ENCODE results near the gene KRTAP10-1.

Gene KRTAP10-1

DNA sequence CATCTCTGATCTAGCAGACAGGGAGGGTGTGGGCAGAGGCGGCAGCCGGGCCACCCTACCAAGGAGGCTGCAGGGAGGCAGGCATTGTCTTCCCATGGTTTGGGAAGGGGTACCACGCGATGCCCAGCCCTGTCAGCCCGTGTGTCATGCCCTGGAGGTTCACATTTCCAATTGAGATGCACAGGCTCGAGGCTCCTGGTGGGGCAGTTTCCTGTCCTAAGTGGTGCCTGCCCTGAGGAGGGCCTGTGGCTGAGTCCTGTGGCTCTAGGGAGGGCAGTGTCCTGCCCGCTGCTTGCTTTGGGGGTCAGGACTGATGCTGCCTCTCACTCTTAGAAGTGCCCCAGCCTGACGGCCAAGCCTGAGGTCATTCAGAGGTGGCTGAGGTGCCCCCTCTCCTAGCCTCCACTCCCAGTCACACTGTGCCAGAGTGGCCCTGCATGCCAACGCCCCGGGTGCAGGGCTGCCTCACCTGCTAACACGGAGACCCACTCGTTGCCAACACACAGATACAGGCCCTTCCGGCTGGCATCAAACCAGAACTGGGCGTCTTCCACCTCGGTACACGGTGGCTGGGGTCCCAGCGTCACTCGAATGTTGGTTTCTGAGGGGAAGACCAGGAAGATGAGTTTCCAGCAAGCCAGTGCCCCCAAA, 11.9 kb downstream of the KRTAP10-1 start:
- DNase-seq (ENCODE audit: low spot score), result no peak

DNA sequence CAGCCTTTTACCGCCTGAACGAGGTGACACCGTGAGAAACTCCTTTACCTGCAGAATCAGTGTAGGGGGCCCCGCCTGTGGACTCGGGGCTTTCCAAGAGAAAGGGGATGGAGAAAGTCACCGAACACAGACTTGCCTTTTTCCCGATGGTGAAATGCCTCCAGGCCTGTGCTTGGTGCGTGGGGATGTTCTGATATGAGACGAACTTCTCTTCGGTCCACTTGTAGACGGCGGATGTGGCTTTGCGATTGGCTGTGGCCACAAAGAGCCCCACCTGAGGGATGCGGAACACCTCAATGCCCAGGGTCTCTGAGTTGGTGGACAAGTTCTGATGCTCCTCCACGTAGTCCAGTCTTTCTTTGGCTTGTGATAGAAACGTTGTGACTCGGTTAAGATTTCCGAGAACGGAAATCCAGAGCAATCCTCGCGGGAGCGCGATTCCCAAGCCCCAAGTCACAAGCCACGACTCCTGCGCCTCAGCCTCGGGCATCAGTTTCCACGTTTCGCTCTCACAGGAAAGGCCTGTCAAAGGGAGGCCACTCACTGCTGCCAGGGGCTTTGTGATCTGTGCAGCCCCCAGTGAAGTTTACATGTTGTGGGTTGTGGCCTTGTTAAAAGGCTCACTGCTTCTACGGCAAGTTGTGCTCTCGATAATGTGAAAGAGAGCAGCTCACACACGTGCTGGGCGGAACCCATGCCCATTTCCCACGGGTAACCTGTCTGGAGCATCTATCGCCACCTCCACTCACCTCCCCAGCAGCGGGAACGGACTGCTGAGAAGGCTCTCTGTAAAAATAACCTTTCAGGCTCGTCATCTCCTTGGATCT, 12.6 kb downstream of the KRTAP10-1 start:
- DNase-seq (ENCODE audit: low spot score), result no peak

DNA sequence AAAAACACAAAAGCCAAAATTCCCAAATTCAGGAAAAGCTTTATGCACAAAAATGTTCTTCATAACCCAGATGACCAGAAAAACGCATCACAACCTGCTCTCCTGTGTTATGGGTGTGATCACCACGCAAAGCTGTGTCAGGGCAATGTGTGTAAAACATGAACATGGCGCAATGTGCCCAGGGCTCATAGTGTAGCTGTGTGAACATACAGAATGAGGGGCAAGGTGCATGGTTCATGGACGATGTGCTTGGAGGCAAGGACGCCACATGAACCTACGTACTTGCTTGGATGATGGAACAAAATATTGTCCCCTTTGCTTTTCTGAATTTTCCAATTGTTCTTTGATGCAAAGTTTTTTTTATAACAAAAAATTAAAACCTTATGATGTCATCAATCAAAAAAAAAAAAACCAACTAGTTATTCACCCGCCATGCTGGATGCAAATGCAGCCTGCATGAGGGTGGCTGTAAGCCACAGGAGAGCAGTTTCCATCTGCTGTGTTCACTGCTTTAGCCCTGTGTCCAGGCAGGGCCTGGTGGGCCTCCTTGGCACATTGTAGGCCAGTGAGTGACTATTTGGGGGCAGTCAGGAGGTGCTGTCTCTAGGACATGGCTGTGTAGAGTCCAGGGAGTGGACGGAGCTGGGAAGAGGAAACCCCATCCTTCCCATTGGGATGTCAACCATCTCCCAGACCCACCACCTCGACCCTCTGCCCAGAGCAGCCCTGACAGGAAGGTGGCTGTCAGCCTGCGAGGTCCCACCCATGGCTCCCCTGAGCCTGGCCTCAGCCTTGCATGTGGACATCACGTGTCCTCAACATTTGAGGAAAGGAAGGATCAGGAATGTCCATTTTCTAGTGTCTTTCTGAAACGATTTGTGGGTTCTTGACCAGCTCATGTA, 13.6 kb downstream of the KRTAP10-1 start:
- no peak for DNase-seq (ENCODE audit: low spot score)

DNA sequence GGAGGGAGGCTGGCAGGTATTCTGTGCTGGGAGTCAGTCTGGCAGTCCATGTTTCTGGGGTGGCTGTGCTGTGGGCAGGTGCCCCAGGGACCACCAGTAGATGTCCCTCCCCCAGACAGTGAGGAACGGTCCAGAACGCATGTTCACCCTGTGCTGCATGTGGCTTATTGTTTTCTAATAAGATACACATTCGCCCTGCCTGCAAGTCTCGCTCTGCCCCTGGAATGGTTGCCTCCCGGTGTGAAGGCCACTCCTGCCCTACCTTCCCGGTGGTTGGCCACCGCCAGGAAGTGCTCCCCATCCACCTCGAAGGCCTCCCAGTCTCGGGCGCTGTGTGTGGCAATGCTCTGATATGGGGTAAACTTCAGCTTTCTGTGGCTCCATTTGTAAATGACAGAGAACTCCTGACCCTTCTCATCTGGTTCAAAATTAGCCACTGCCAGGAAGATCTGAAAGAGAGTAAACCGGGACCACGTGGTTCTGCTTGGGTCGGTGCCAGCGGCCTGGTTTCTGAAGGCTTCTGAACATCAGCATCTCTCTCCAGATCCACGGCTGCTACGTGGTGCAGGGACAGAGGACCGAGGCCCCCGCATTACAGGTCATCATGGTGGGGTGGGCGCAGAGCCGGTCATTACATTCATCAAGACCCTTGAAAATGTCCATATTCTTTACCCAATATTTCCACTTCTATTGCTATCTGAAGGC, 14.5 kb downstream of the KRTAP10-1 start:
- DNase-seq (ENCODE audit: low spot score), result no peak

DNA sequence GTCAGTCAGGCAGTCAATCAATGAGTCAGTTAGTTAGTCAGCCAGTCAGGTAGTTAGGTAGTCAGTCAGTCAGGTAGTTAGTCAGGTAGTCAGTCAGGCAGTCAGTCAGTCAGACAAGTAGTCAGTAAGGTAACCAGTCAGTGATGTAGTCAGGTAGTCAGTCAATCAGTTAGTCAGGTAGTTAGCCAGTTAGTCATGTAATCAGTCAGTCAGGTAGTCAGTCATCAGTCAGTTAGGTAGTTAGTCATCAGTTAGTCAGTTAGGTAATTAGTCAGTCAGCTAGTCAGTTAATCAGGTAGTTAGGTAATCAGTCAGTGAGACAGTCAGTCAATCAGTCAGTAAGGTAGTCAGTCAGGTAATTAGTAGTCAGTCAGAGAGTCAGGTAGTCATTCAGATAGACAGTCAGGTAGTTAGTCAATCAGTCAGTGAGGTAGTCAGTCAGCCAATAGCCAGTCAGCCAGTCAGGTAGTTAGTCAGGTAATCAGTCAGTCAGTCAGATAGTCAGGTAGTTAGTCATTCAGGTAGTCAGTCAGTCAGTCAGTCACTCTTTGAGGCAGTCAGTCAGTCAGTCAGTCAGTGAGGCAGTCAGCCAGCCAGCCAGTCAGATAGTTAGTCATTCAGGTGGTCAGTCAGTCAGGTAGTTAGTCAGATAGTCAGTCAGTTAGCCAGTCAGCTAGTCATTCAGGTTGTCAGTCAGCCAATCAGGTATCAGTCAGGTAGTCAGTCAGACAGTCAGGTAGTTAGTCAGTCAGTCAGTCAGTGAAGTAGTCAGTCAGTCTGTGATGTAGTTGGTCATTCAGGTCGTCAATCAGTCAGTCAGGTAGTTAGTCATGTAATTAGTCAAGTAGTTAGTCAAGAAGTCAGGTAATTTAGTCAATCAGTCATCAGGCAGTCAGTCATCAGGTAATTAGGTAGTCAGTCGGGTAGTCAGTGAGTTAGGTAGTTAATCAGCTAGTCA, 15.3 kb downstream of the KRTAP10-1 start:
- DNase-seq (ENCODE audit: low spot score), result no peak

DNA sequence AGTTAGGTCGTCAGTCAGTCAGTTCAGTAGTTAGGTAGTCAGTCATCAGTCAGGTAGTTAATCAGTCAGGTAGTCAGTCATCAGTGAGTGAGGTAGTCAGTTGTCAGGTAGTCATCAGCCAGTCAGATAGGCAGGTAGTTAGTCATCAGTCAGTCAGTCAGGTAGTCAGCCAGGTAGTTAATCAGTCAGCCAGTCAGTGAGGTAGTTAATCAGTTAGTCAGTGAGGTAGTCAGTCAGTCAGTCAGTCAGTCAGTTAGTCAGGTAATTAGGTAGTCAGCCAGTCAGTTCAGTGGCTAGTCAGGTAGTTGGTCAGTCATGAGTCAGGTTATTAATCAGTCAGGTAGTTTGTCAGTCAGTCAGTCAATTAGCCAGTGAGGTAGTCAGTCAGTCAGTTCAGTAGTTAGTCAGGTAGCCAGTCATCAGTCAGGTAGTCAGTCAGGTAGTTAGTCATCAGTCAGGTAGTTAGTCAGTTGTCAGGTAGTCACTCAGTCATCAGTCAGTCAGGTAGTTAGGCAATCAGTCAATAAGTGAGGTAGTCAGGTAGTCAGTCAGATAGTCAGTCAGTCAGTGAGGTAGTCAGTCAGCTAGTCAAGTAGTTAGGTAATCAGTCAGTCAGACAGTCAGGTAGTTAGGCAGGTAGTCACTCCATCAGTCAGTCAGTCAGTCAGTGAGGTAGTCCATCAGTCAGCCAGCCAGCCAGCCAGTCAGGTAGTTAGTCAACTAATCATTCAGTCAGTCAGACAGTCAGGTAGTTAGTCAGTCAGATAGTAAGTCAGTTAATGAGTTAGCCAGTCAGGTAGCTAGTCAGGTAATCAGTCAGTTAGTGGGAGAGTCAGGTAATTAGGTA, 16.2 kb downstream of the KRTAP10-1 start:
- no peak for DNase-seq (ENCODE audit: low spot score)

DNA sequence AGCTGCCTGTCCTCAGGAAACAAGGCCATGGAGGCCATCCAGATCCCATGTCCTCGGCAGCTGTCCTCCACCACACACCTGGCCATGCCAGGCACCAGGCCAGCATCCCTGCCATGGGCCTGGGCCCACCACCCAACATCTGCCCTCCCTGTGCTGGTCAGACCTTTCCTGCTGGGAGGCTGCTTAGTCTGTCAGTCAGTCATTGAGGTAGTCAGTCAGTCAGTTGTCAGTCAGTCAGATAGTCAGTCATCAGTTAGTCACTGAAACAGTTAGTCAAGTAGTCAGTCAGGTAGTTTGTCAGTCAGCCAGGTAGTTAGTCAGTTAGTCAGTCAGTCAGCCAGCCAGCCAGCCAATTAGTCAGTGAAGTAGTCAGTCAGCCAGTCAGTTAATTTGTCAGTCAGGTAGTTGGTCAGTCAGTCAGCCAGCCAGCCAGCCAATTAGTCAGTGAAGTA, 17.2 kb downstream of the KRTAP10-1 start:
- DNase-seq (ENCODE audit: low spot score), result no peak

DNA sequence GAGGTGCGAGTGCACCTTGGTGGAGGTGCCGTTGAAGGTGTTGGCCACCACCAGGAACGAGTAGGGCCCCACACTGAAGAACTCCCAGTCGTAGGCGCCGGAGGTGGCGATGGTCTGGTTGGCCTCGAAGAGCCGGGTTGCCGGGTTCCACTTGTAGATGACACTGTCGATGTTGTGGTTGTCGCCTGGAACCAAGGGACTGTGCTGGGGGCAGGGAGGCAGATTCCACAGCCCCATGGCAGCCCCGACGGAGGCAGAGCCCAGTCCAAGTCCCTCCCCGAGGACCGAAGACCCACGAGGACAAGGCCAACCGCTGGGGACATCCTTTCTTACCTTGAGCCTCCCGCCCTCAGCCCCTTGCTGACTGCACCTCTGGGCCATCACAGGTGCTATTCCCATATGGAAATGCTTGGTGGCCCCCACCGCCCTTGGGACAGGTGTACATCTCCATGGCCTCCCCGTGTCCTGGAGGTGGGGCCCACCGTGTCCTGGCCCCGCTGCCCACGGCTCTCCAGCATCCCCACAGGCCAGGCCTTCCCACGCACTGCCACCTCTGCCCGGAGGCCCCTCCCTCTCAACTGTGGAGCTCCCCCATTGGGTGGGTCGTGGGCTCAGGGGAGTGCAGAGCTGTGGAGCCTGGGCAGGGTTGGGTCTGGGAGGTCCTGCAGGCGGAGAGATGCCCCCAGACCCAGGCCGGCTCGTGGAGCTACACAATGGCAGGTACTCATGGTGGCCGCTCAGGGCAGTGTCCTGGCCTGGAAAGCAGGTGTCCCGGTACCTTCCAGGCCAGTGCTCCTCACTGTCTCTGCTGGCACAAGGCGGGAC, 17.9 kb downstream of the KRTAP10-1 start:
- no peak for DNase-seq (ENCODE audit: low spot score)

DNA sequence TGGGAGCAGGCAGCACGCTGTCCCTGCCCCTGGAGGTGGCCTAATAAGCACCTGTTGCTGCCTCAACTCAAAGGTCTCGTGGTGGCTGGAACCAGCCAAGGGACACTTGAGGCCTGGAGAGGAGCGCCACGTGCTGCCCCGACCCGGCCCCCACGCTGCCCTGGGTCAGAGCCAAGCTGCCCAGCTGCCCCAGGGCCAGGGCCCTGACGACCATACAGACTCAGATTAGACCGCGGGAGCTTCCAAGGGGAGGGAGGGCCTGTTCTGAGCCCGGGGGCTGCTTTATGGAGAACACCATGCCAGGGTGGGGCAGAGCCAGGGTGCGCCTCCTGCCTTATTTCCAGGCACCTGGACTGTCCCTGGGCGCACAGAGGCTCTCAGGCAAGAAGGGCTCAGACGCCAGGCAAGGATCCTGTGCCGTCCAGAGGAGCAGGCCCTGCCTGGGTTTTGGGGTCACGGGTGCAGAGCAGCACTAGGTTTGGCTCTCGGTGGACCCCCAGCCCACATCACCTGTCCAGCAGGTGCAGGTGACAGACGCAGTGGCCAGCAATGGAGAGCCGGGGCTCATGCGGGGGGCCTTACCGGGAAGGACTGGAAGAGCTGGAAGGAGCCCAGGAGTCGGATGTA, 18.6 kb downstream of the KRTAP10-1 start:
- no peak for DNase-seq (ENCODE audit: low spot score)

DNA sequence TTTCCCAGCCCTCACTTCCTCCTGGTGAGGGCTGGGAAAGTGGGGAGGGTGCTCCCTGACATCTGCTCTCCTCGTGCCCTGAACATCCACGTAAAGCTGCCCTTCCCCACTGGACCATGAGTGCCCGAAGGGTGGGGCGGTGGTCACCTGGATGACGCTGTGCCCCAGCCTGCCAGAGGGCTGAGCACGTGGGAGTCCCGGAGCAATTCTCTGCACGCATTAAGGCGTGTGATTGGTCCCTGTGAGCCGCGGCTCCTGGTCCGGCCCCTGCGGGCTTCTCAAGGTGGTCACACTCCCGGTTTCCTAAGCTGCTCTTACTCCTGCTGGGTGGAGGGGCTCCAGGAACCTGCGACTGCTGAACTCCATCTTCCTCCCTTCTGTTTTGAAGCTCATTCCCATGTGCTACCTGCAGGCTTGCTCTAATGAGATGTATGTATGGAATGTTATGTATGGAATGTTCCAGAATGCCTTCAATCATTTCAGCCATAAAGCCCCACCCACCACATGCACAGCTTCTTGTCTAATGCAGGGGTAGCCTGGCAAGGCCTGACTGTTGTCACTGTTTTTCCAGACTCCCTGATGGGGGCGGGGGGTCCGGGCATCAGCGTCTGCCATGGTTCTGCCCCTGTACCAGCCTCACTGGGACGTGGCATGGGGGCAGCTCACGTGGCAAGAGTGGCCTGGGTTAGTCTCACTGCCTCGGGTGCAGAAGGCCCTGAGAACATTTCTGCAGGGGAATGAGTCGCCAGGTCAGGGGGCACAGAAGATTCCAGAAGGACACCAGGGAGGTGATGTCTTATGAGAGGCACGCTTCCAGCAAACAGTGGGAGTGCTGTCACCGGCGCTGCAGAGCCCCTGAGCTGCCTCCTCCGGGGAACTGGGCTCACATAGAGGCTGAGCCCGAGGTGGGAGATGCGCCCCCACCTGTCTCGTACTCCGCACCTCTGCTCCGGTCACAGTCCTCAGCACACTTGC, 19.4 kb downstream of the KRTAP10-1 start:
- DNase-seq (ENCODE audit: low spot score), result no peak

DNA sequence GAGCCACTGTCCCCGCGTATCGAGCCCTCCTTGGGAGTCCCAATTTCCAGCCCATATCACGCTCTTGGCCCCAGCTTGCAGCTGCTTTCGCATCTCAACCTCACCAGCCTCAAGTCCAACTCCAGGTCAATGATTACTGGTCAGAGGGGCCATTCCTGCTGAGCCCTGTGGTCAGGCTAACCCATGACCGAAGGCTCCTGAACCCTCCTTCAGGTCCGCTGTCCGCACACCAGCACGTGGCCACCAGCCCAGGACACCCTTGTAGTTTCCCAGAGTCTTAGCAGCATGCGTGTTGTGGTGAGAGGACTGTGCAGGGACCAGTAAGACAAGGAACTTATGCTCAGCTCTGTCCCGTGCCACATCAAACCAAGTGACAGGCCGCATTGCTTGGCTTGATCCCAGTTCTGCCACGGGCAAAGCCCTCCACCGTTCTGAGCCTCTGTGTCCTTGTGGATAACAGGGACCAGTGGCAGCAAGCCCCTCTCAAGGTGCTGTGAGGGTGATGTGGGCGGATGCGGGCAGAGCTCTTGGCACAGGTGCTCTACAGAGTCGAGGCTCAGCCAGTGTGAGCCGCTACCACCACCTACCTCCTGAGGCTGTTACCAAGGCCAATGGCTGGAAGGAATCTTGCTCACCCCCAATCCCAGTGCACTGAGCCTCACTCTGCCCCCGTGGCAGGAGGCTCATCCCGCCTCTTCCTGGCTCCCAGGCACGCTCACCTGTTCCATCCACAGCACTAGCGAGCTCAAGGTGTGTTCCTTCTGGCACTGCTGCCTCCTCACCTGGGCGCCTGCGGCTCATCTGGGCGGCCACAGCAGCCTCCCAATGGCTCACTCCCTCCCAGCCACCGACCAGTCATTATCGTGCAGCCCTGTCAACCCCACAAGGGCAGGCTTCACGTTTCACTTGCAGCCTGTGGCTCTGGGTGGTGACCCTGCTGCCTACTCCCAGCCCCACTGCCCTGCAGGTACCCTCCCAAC, 20.4 kb downstream of the KRTAP10-1 start:
- no peak for DNase-seq (ENCODE audit: low spot score)

DNA sequence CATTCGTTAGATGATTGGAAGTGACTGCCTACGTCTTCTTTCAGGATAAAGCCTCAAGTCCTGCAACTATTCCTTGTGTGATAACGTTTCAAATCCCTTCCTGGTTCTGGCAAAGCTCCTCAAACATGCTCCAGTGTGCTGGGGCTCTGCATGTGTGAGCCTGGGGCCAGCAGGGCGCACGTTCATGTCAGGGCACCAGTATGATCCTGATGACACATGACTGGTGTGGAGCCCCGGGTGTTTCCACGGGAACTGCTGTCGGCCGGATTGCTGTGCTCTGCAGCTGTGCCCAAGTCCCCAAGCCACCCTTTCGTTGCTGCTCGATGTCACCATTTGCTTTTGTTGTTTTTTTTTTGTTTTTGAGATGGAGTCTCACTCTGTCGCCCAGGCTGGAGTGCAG, 21.3 kb downstream of the KRTAP10-1 start:
- no peak for DNase-seq (ENCODE audit: low spot score)

DNA sequence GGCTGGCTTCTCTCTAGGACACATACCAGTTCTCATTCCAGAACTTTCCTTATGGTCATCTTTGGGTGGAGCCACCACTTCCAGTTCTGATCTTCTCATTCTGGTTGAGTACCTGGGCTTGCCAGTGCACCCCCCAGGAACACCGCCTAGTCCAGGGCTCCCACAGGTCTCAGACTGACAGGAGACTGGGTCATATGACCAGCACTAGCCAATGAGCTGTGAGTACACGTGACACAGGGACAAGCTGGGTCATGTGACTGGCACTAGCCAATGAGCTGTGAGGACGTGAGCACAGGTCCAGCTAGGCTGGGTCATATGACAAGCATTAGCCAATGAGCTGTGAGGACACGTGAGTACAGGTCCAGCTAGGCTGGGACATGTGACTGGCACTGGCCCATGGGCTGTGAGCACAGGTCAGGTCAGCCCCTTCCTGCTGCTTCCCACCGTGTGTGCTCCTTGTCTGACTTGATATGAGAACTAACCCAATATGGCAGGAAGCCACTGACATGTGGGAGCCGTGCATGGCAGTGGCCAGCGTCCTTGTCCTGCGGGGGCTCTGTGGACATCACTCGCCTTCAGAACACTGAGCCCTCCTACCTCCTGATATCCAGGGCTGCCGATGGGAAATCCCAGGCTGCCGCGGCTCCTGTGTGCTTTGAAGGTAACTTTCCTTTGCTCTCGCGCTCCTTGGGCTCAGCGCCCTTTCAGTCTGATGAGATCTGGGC, 22.7 kb downstream of the KRTAP10-1 start:
- no peak for DNase-seq (ENCODE audit: low spot score)

DNA sequence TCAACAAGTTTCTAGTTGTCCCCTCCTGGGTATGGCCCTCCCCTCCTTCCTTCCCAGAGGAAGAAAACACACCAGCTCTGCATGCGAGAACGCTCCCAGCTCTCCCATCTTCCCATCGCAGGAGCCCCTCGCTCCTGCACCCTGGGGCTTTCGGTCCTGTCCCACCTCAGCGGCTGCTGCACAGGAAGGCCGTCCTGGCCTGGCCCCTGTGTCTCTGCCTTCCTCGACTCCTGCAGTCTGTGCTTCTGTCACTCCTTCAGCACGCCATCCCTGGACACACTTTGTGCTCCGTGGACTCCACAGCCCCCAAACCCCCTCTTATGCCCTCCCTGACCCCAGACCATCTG, 23.2 kb downstream of the KRTAP10-1 start:
- DNase-seq (ENCODE audit: low spot score), result no peak

DNA sequence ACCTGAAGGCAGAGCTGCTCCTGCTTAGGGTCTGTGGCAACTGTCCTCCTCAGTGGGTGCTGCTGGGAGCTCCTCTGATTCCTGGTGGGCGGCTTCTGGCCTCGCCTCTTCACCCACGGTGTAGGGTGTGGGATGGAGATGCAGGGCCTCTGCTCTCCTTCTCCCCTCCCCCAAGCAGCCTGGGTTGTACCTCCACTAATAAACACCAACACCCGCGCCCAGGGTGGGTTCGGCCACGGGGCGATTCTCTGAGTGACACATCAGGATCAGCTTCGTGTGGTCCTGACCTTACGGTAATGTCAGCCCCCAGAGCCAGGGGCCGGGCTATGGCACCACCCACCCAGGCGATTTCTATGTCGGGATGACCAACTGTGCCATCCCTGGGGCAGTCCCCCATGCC, 23.7 kb downstream of the KRTAP10-1 start:
- DNase-seq (ENCODE audit: low spot score), result no peak

Measured in globus pallidus (tissue), 1 donor.